ENCODE results near the gene MTA1.

DNA sequence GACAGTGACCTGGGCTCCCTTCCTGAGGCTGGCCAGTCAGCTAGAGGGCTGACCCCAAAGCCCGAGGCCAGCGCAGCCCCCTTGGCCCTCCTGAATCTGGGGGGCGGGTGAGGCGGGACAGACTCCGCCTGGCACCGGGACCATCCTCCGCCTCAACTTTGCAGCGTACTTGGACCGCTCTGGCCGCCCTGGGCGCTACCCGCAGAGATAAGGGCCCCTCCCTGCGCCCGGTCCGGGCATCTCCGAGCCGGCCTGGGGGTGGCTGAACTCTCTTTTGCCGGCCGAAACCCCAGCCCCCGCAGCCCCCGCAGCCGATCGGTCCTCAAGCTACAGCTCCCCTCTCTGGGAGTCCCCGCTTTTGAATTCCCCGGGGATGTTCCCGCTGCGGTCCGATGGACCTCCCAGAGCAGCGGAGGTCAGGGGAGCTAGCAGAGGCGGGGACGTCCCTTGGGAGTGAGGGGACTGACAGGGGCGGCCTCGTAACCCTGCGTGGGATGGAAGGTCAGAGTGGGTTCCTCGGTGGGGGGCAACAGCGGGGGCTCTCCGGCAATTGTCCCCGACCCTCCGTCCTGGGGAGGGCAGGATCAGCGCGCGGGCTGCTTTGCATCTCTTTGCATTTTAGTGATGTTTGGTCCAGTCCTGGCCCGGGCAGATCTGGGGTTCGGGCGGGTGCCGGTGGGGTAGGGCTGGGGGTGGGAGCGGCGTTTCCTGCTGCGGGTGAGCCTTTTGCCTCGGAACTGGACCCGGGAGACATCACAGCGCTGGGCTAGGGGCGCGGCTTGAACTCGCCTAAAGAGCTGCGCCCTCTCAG, 66.7 kb downstream of the MTA1 start, which contains the start of gene CRIP1:
- TF ChIP-seq YY1 (IDR thresholded peaks at IDR 0.05; ENCODE audit: insufficient read depth, insufficient read length), result no peak
- TF ChIP-seq ZNF274 (IDR thresholded peaks at IDR 0.05; ENCODE audit: low read depth, low read length), result no peak
